Thyroid gland (tissue), 4 donors: ENCODE measurements around the gene CYB5R2.

Experiments used
- POLR2A ChIP-seq, 2 donors: fragments of 450-650 bp; IDR thresholded peaks; one replicate each; pipeline ENCODE4 v1.6.1; 2017; ENCODE audit warnings: antibody characterized with exemption in 2 of 2, mild to moderate bottlenecking in 2 of 2, moderate library complexity in 1 of 2
- TF ChIP-seq, protein P1 (sequence below), 6 experiments: fragments of 200-600 bp in 3 of 6; fragments of 450-650 bp in 3 of 6; sonication (generic) in 3 of 6; IDR thresholded peaks; one replicate each; pipeline ENCODE4 v1.5.1; 2016 to 2019; ENCODE audit warnings: antibody characterized with exemption in 6 of 6, mild to moderate bottlenecking in 2 of 6, inconsistent platforms in 1 of 6, moderate library complexity in 1 of 6

GRCh38 chr11:7617032-7617431 is 56.3 kb downstream of the CYB5R2 start:
- no peak for TF ChIP-seq POLR2A (IDR thresholded peaks at IDR 0.05)
- TF ChIP-seq, protein P1, sequence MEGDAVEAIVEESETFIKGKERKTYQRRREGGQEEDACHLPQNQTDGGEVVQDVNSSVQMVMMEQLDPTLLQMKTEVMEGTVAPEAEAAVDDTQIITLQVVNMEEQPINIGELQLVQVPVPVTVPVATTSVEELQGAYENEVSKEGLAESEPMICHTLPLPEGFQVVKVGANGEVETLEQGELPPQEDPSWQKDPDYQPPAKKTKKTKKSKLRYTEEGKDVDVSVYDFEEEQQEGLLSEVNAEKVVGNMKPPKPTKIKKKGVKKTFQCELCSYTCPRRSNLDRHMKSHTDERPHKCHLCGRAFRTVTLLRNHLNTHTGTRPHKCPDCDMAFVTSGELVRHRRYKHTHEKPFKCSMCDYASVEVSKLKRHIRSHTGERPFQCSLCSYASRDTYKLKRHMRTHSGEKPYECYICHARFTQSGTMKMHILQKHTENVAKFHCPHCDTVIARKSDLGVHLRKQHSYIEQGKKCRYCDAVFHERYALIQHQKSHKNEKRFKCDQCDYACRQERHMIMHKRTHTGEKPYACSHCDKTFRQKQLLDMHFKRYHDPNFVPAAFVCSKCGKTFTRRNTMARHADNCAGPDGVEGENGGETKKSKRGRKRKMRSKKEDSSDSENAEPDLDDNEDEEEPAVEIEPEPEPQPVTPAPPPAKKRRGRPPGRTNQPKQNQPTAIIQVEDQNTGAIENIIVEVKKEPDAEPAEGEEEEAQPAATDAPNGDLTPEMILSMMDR (IDR thresholded peaks at IDR 0.05), result no peak
